NCI-H524 (cell line): ENCODE results near the gene SLC35F6.
"Not testable (repeated sequence)": the region's sequence is repeated elsewhere in the genome, so short reads cannot be mapped to it uniquely, and the experiment has no call there.

Experiments
- DNase-seq, 2 experiments: peaks; one replicate each; lab custom pipeline; 2025; lab: John Stamatoyannopoulos, UW

Gene SLC35F6

GRCh38 chr2:26756337-26756736, 7.7 kb upstream of the SLC35F6 start:
- DNase-seq, result no peak

- DNase-seq, result no peak
Measured at GRCh38 chr2:26757873-26758789, 6.0 kb upstream of the SLC35F6 start.

- DNase-seq, result no peak
Measured at GRCh38 chr2:26758790-26759321, 5.2 kb upstream of the SLC35F6 start.

GRCh38 chr2:26759845-26760244, 4.2 kb upstream of the SLC35F6 start:
- no peak for DNase-seq

GRCh38 chr2:26760991-26761390, 3.1 kb upstream of the SLC35F6 start:
- DNase-seq, result not testable (repeated sequence)

GRCh38 chr2:26763019-26763418, 1.1 kb upstream of the SLC35F6 start:
- no peak for DNase-seq

- no peak for DNase-seq
Measured at GRCh38 chr2:26764906-26765305, 822 bp downstream of the SLC35F6 start.

GRCh38 chr2:26765475-26766200, 1.6 kb downstream of the SLC35F6 start:
- no peak for DNase-seq

GRCh38 chr2:26767129-26767528, 3.0 kb downstream of the SLC35F6 start:
- no peak for DNase-seq

- DNase-seq, result no peak
Measured at GRCh38 chr2:26767894-26768487, 3.9 kb downstream of the SLC35F6 start.

- no peak for DNase-seq
Measured at GRCh38 chr2:26768759-26769088, 4.6 kb downstream of the SLC35F6 start.

GRCh38 chr2:26769089-26769761, 5.1 kb downstream of the SLC35F6 start:
- no peak for DNase-seq

- peak in 1 of 2 experiments; percentile 23 for DNase-seq
Measured at GRCh38 chr2:26770986-26771586, 7.0 kb downstream of the SLC35F6 start.

GRCh38 chr2:26772064-26773001, 8.2 kb downstream of the SLC35F6 start:
- DNase-seq, result peak; percentile 97 to 99

- DNase-seq, result no peak
Measured at GRCh38 chr2:26776195-26776800, 12.2 kb downstream of the SLC35F6 start.

GRCh38 chr2:26778098-26778497, 14.0 kb downstream of the SLC35F6 start:
- no peak for DNase-seq

- no peak for DNase-seq
Measured at GRCh38 chr2:26778507-26778906, 14.4 kb downstream of the SLC35F6 start.

GRCh38 chr2:26780203-26780760, 16.2 kb downstream of the SLC35F6 start:
- no peak for DNase-seq

- no peak for DNase-seq
Measured at GRCh38 chr2:26782876-26783704, 19.0 kb downstream of the SLC35F6 start.
